NCI-H69 (cell line): ENCODE results near the gene F13B.
"Not testable (repeated sequence)": the region's sequence is repeated elsewhere in the genome, so short reads cannot be mapped to it uniquely, and the experiment has no call there.

Experiments used
- DNase-seq: peaks from one replicate; lab custom pipeline; 2025; lab: John Stamatoyannopoulos, UW

Gene F13B

GRCh38 chr1:197042676-197043341 is 24.3 kb downstream of the F13B start:
- DNase-seq, result peak; percentile 90

DNA sequence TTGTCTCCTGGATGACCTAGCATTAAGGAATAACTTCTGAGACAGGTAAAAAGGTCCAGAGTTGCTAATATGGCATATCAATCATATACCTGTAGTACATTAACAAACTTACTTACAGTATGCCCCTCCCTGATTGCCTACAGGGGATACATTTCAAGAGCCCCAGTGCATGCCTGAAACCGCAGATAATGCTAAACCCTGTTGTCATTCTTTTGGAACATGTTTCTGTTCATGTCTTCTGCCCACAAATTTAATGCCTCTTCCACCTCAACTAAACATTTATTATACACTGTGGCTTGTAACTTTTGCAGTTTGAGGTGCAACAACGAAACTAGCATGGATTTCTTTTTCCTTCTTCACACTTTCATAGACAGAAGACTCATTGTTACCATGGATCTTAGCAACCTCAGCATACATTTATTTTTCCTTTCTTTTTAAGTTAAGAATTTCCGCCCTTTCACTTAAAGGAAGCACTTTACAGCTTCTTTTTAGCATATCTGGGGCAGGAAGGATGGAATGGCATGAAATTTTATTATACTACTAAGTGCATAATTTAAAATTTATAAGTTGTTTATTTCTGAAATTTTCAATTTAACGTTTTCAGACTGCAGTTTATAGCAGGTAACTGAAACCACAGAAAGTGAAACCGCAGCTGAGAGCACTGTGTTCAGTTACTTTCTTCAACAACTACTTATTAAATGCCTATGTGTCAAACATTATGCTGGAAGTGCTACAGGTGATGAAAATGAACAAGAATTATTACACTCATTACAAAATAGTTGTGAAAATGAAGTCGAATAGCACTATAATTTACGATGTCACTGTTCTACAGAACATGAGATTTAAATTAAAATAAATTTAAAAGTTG is 25.3 kb downstream of the F13B start:
- DNase-seq, result no peak

GRCh38 chr1:197036861-197037260 is 30.2 kb downstream of the F13B start:
- no peak for DNase-seq

DNA sequence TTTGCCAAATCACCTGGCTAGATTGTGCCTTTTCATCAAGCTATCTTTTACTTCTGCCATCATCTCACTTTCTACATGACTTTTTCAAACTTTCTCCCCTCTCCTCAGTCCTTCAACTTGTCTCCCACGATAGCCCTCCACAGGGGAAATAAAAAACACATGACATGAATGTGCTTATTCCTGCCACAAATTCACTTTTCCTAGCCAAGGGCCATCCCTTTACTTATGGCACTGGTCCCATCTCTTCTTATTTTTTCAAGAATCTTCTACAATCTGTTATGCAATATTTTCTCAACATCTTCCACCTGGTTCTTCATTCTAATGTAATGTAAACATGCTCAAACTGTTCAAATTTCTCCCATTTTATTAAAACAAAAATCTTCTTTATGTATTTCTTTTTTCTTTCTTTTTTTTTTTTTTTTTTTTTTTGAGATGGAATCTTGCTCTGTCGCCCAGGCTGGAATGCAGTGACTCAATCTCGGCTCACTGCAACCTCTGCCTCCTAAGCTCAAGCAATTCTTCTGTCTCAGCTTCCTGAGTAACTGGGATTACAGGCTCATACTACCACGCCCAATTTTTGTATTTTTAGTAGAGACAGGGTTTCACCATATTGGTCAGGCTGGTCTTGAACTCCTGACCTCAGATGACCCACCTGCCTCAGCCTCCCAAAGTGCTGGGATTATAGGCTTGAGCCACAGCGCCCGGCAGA is 32.3 kb downstream of the F13B start:
- DNase-seq, result not testable (repeated sequence)

- DNase-seq, result no peak
These were observed 37.3 kb downstream of the F13B start for GRCh38 chr1:197029749-197030148.

DNA sequence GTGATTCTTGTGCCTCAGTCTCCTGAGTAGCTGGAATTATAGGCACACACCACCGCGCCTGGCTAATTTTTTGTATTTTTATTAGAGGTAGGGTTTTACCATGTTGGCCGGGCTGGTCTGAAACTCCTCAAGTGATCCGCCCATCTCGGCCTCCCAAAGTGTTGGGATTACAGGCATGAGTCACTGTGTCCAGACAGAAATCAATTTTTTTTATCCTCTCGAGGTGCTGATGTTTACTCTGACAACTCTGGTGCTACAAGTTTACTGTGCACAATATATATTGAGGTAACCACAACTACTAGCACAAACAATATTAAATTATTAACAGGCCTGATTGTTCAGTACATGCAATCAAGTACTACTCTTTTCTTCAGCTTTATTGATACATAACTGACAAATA is 39.7 kb downstream of the F13B start:
- no peak for DNase-seq

- no peak for DNase-seq
These were observed 42.6 kb downstream of the F13B start for GRCh38 chr1:197024460-197024859.

DNA sequence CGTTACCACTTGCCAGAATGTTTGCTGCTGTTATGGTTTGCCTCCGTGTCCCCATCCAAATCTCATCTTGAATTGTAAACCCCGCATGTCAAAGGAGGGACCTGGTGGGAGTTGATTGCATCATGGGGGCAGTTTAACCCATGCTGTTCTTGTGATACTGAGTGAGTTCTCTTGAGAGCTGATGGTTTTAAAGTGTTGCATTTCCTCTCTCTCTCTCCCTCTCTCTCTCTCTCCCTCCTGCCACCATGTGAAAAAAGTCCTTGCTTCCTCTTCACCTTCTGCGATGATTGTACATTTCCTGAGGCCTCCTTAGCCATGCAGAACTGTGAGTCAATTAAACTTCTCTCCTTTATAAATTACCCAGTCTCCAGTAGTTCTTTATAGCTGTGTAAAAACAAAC is 45.3 kb downstream of the F13B start:
- DNase-seq, result no peak

- no peak for DNase-seq
These were observed 49.4 kb downstream of the F13B start for GRCh38 chr1:197017558-197018146.

GRCh38 chr1:197016751-197017150 is 50.3 kb downstream of the F13B start:
- no peak for DNase-seq

DNA sequence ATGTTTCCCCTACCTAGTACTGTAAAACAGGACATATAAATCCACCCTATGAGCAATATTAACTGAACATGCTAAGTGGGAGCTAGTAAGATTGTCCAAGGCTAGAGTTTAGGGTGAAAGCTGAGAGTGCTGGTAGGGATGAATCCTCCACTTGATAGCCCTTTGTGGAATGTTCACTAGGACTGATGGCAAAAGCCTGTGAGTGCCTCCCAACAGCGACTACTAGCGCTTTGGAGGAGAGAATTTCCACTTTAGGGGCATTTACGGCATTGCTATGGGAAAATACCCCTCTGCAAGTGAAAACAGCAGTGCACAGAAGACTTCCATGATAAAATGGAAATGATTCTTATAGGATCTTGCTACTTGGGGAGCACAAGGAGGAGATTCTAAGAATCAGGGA is 53.8 kb downstream of the F13B start:
- no peak for DNase-seq

DNA sequence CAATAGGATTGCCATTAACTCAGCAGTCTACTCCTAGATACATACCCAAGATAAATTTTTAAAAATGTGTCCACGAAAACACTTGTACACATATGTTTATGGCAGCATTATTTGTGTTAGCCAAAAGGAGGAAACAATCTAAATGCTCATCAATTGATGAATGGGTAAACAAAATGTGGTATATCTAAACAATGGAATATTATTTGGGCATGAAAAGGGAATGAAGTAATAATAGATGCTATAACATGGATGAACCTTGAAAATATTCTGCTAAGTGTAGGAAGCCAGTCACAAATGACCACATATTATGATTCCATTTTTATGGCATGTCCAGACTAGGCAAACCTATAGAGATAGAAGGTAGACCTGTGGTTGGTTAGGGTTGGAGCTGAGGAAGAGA is 55.4 kb downstream of the F13B start:
- no peak for DNase-seq

- DNase-seq, result no peak
These were observed 58.2 kb downstream of the F13B start for GRCh38 chr1:197008861-197009260.

- no peak for DNase-seq
These were observed 63.9 kb downstream of the F13B start for GRCh38 chr1:197003132-197003531.

DNA sequence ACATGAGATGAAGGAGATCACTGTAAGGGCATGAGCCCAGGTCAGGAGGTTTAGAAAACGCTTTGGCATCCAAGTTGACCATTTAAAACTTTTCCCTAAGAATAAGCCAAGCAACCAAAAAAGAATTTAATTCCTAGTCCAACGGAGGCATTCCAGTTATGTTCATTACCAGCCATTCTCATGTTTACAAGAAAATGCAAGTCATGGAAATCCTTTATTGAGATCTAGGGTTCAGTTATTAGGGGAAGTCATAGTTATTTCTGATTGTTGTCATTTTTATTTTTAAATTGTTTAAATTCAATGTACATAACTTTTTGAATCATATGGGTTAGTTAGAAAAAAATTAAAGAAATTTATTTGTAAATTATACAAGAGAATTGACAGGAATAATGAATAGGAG is 65.2 kb downstream of the F13B start:
- DNase-seq, result no peak

DNA sequence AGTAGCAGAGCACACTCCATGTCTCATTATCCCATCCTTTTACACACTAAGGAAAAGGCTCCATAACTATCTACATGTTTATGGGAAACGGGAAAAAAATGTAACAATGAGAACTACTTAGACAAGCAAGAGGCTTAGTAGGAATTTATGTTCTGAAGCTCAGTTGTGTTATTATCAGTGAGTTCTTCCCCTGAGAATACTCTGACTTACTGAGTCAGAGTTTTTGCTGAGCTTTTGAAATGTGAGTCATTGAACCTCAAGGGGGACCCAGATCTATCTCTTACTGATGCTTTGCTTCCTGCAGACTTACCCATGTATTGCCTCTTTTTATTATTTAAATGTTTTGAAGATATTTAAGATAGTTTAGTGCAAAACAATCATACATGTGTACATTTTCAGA is 69.6 kb downstream of the F13B start:
- peak; percentile 26 for DNase-seq

DNA sequence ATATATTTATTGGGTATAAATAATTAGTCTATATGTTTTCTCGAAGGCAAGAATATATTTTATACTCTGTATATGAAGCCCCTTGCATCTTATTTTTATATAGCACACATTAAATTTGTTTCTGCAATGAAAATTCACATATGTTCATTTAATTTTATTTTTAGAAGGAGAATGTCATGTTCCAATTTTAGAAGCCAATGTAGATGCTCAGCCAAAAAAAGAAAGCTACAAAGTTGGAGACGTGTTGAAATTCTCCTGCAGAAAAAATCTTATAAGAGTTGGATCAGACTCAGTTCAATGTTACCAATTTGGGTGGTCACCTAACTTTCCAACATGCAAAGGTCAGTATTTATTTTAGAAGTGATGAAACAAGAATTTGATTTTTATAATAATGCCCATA is 73.1 kb downstream of the F13B start:
- no peak for DNase-seq

- DNase-seq, result peak; percentile 98
These were observed 75.0 kb downstream of the F13B start for GRCh38 chr1:196991919-196992651.
